OCI-LY3 (cell line): Measurements from ENCODE around the gene XPO5.

ENCODE experiments used
- CTCF ChIP-seq: fragments of 200-600, 300-600 bp; sonication (generic); IDR thresholded peaks from 2 replicates; pipeline ENCODE4 v1.5.1; 2014; ENCODE audit warnings: antibody characterized with exemption, low read length, low read depth
- EZH2phosphoT487 ChIP-seq: fragments of 200-600 bp; shearing (Covaris generic); IDR thresholded peaks from 2 replicates; pipeline ENCODE4 v1.6.1; 2018; ENCODE audit warnings: antibody characterized with exemption, mixed run types, low read depth

- no peak for TF ChIP-seq CTCF
- TF ChIP-seq EZH2phosphoT487, result no peak
Measured at GRCh38 chr6:43540507-43540906, 35.3 kb downstream of the XPO5 start.
